Measurements from ENCODE around the gene P2RY8.

The P2RY8 gene

GRCh38 chrX:1416327-1416784 lies 120.6 kb downstream of the P2RY8 start:
- no peak for TF ChIP-seq ZBTB7A (IDR thresholded peaks at IDR 0.05; ENCODE audit: low read depth)
- TF ChIP-seq YY1 (IDR thresholded peaks at IDR 0.05; ENCODE audit: low read depth) = no peak
- TF ChIP-seq REST (IDR thresholded peaks at IDR 0.05; ENCODE audit: low read depth) = no peak
- TF ChIP-seq USF1 (IDR thresholded peaks at IDR 0.05) = no peak
- TF ChIP-seq TAF1 (IDR thresholded peaks at IDR 0.05; ENCODE audit: low read depth) = no peak
- TF ChIP-seq NFIC (IDR thresholded peaks at IDR 0.05) = no peak
- TF ChIP-seq EP300 (IDR thresholded peaks at IDR 0.05; ENCODE audit: borderline replicate concordance) = no peak

All from Ishikawa (cell line).